ENCODE results near the gene DPYSL5. TPM values are rescaled to one million over a fixed set of nuclear protein-coding genes. Genes with fewer than 3 reads are reported as not detected.

DPYSL5 gene
- total RNA-seq, 1 donor from 2014 or later = 2.8 TPM

- H3K36me3 Mint-ChIP-seq = no peaks in the 10 kb centered on the region
- H3K4me3 Mint-ChIP-seq = no peak overlapping the region
- H3K27me3 Mint-ChIP-seq (ENCODE audit: low read depth) = peaks cover 49% of the 10 kb centered on the region
- DNase-seq (ENCODE audit: low spot score in 2 of 2, unreplicated experiment in 2 of 2) = no peak
- no peak for TF ChIP-seq CTCF (IDR thresholded peaks at IDR 0.05; ENCODE audit: unreplicated experiment)
- H3K27ac Mint-ChIP-seq = no peak overlapping the region
- H3K4me1 Mint-ChIP-seq = no peaks in the 10 kb centered on the region
- H3K9me3 Mint-ChIP-seq = no peaks in the 10 kb centered on the region
Observed at GRCh38 chr2:26954135-26954534, 106.2 kb downstream of the DPYSL5 start.

- Mint-ChIP-seq H3K4me1 (peaks cover 2% of the 10 kb centered on the region), H3K9me3 (no peaks in the 10 kb centered on the region), H3K4me3 (no peak overlapping the region), H3K36me3 (no peaks in the 10 kb centered on the region), H3K27ac (no peak overlapping the region), H3K27me3 (ENCODE audit: low read depth) (peaks cover 73% of the 10 kb centered on the region)
- DNase-seq (ENCODE audit: low spot score in 2 of 2, unreplicated experiment in 2 of 2) = no peak
- no peak for TF ChIP-seq CTCF (IDR thresholded peaks at IDR 0.05; ENCODE audit: unreplicated experiment)
Observed at GRCh38 chr2:26957041-26957440, 109.1 kb downstream of the DPYSL5 start.

- H3K27ac Mint-ChIP-seq = no peak overlapping the region
Observed at GRCh38 chr2:26957534-26957933, 109.6 kb downstream of the DPYSL5 start.

GRCh38 chr2:26959331-26959730 is 111.4 kb downstream of the DPYSL5 start:
- H3K27me3 Mint-ChIP-seq (ENCODE audit: low read depth) = peaks cover 64% of the 10 kb centered on the region
- H3K9me3 Mint-ChIP-seq = no peaks in the 10 kb centered on the region
- DNase-seq (ENCODE audit: low spot score in 2 of 2, unreplicated experiment in 2 of 2) = no peak
- TF ChIP-seq CTCF (IDR thresholded peaks at IDR 0.05; ENCODE audit: unreplicated experiment) = no peak
- H3K27ac Mint-ChIP-seq = no peak overlapping the region
- H3K4me1 Mint-ChIP-seq = peaks cover 2% of the 10 kb centered on the region
- H3K36me3 Mint-ChIP-seq = no peaks in the 10 kb centered on the region
- no peak overlapping the region for H3K4me3 Mint-ChIP-seq

More at GRCh38 chr2:26957534-26957933, 109.6 kb downstream of the DPYSL5 start:
- peaks cover 2% of the 10 kb centered on the region for H3K4me1 Mint-ChIP-seq
- no peaks in the 10 kb centered on the region for H3K36me3 Mint-ChIP-seq
- no peak overlapping the region for H3K4me3 Mint-ChIP-seq
- no peak for DNase-seq (ENCODE audit: low spot score in 2 of 2, unreplicated experiment in 2 of 2)
- no peaks in the 10 kb centered on the region for H3K9me3 Mint-ChIP-seq
- H3K27me3 Mint-ChIP-seq (ENCODE audit: low read depth) = peaks cover 70% of the 10 kb centered on the region
- no peak for TF ChIP-seq CTCF (IDR thresholded peaks at IDR 0.05; ENCODE audit: unreplicated experiment)

- no peak for TF ChIP-seq CTCF (IDR thresholded peaks at IDR 0.05; ENCODE audit: unreplicated experiment)
- H3K4me3 Mint-ChIP-seq = no peak overlapping the region
- H3K27me3 Mint-ChIP-seq (ENCODE audit: low read depth) = peaks cover 58% of the 10 kb centered on the region
- H3K9me3 Mint-ChIP-seq = no peaks in the 10 kb centered on the region
- H3K27ac Mint-ChIP-seq = no peak overlapping the region
- H3K36me3 Mint-ChIP-seq = no peaks in the 10 kb centered on the region
- DNase-seq (ENCODE audit: low spot score in 2 of 2, unreplicated experiment in 2 of 2) = no peak
- H3K4me1 Mint-ChIP-seq = peaks cover 2% of the 10 kb centered on the region
Observed at GRCh38 chr2:26964446-26965130, 116.7 kb downstream of the DPYSL5 start.
